Measurements from ENCODE around the gene EIF4EBP3. TPM values are rescaled to one million over a fixed set of nuclear protein-coding genes. Genes with fewer than 3 reads are reported as not detected.

EIF4EBP3 gene
- total and polyA plus RNA-seq, 10 of the 15 experiments (the other 5 are each of a cell fraction or from before 2014, with no cell fraction given): 3.5 to 16.1 (median 6.2) TPM

- in situ Hi-C loops (cut with MboI): no loop called here
- WGBS (ENCODE audit: insufficient coverage, insufficient replicate concordance, low lambda C conversion rate, missing lambda C conversion rate): 43% methylated on average over 3 of the region's 3 CpGs
- CTCF ChIA-PET: interaction anchor here (1.0 kb wide), 1 partner anchor 8 kb away, joined by 3 read pairs; no protein-coding TSS in a partner anchor
Measured at GRCh38 chr5:140574165-140574564, 26.7 kb downstream of the EIF4EBP3 start.

More at GRCh38 chr5:140574165-140574564, 26.7 kb downstream of the EIF4EBP3 start:
- Histone ChIP-seq H2AFZ (ENCODE audit: control insufficient read depth, low read depth, low read length) (no peak overlapping the region), H3K4me1 (ENCODE audit: control insufficient read depth, insufficient read depth, low read length) (peaks cover 7% of the 10 kb centered on the region), H4K20me1 (ENCODE audit: control insufficient read depth, insufficient read depth) (no peaks in the 10 kb centered on the region), H3K9me3 (replicated peaks; ENCODE audit: control insufficient read depth, insufficient read depth, low read length) (no peaks in the 10 kb centered on the region), H3K27ac (ENCODE audit: control insufficient read depth, insufficient read depth) (no peak overlapping the region), H3K79me2 (ENCODE audit: control insufficient read depth, insufficient read depth, low read length) (no peaks in the 10 kb centered on the region; the same call in 1 of the 2 replicates), H3K9ac (ENCODE audit: control insufficient read depth, insufficient read depth, low read length) (no peak overlapping the region), H3K4me3 (no peak overlapping the region), H3K36me3 (ENCODE audit: control insufficient read depth in 2 of 2, insufficient read depth in 2 of 2, low read length in 1 of 2) (peaks cover 0 to 6% of the 10 kb centered on the region in 2 experiments; a peak in 2 of 4 replicates), H3K27me3 (replicated peaks in 1 of 2; ENCODE audit: control insufficient read depth in 2 of 2, insufficient read depth in 2 of 2, low read length in 1 of 2) (no peaks in the 10 kb centered on the region), H3K4me2 (ENCODE audit: control insufficient read depth, insufficient read depth) (no peak overlapping the region)
- FAIRE-seq (no peak), ATAC-seq (no peak), DNase-seq (ENCODE audit: low read depth, low spot score) (no peak)
- TF ChIP-seq ATF7 (IDR thresholded peaks at IDR 0.05; ENCODE audit: low read depth): no peak
- TF ChIP-seq ZNF384 (IDR thresholded peaks at IDR 0.05; ENCODE audit: borderline replicate concordance, low read depth, low read length): no peak
- TF ChIP-seq IKZF1 (conservative IDR thresholded peaks at IDR 0.05): no peak
- TF ChIP-seq E2F8 (IDR thresholded peaks at IDR 0.05; ENCODE audit: low read depth, partially characterized antibody): no peak
- TF ChIP-seq USF2 (IDR thresholded peaks at IDR 0.05; ENCODE audit: borderline replicate concordance, low read depth, low read length): no peak
- no peak for TF ChIP-seq SREBF2 (IDR thresholded peaks at IDR 0.05; ENCODE audit: low read length)
- no peak for TF ChIP-seq NFYA (IDR thresholded peaks at IDR 0.05; ENCODE audit: borderline replicate concordance, low read depth, low read length)
- TF ChIP-seq NKRF (conservative IDR thresholded peaks at IDR 0.05): no peak
- no peak for TF ChIP-seq PBX3 (IDR thresholded peaks at IDR 0.05; ENCODE audit: insufficient replicate concordance, low read depth, low read length)
- no peak for TF ChIP-seq BACH1 (IDR thresholded peaks at IDR 0.05; ENCODE audit: borderline replicate concordance)
- TF ChIP-seq RCOR1 (conservative IDR thresholded peaks at IDR 0.05; ENCODE audit: low read depth, low read length): no peak
- no peak for TF ChIP-seq MAX (IDR thresholded peaks at IDR 0.05; ENCODE audit: low read depth, low read length)
- no peak for TF ChIP-seq HCFC1 (IDR thresholded peaks at IDR 0.05; ENCODE audit: low read length)
- TF ChIP-seq CBX5 (IDR thresholded peaks at IDR 0.05; ENCODE audit: low read depth): no peak
- no peak for TF ChIP-seq NR2F1 (conservative IDR thresholded peaks at IDR 0.05)
- TF ChIP-seq CHD2 (IDR thresholded peaks at IDR 0.05; ENCODE audit: borderline replicate concordance, low read depth, low read length): no peak
- intact Hi-C loops (cut with micrococcal nuclease; ENCODE audit: unreplicated experiment): no loop called here
- ChIA-PET SMC1A (ENCODE audit: uncharacterized antibody, unreplicated experiment) (interaction anchor here (1.6 kb wide), 1 partner anchor 9 kb away, joined by 3 read pairs; no protein-coding TSS in a partner anchor), RAD21 (ENCODE audit: unreplicated experiment) (no interaction called here), POLR2A (interaction anchor here (1.0 kb wide), 1 partner anchor 13 kb away, joined by 3 read pairs; no protein-coding TSS in a partner anchor)
- no TSS peak for BruUV-seq (replicated peaks)

Measured in GM12878 (cell line).